Measurements from ENCODE around the gene SLIT2.

Gene SLIT2

GRCh38 chr4:20265726-20266125, 14.0 kb downstream of the SLIT2 start:
- no peak for DNase-seq

DNA sequence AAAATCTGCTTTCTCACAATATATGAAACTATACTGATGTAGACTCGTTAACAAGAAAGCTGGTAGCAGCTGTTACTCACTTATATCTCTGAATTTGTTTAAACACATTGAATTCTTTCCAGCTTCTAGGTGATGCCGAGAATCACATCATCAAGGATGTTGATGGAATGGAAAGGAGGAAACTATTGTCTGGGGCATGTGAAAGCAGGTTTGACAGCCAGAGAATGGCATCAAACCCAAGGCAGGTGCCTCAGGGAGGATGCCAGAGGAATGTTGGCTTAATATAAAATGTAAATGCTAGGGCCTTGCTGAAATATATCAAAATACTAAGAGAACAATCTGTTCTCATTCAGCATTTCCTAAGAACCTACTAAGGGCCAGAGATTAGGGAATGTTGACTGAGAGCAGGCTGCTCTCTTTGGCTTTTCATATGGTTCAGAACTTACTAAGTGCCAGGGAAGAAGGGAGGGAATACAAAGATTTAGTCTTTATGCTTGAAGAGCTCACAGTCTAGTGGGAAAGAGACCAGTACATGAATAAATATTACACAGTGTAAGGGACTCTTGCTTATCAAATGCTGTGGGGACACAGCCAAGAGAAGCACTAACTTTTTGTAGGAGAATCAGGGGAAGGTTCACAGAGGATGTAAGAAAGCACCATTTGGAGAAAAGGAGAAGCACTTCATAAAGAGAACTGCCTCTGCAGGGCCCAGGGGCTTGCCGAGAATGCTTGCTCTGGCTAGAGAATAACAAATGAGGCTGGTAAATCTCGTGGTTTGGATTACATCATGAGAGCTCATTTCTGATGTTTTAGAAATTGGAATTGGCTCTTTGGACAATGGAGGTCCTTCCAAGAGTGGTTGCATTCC, 14.7 kb downstream of the SLIT2 start:
- DNase-seq = no peak

DNA sequence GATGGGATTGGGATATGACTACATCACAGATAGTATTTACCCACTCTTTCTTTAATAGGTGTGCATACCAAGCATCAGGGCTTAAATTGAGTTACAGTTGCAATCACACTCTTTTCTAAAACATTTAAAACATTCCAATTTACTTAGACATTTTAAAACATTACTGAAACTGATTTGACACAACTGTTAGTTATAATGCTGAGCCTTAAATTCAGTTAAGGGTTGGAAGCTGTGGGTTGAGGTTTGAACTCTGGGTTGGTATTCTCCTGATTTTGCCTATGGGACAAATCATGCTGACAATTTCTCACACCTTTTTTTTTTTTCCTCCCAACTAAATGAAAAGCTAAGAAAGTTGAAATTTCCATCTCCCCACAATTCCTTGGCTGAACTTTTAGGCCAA, 16.3 kb downstream of the SLIT2 start:
- DNase-seq = no peak

- DNase-seq = no peak
Observed at GRCh38 chr4:20269320-20269719, 17.6 kb downstream of the SLIT2 start.

DNA sequence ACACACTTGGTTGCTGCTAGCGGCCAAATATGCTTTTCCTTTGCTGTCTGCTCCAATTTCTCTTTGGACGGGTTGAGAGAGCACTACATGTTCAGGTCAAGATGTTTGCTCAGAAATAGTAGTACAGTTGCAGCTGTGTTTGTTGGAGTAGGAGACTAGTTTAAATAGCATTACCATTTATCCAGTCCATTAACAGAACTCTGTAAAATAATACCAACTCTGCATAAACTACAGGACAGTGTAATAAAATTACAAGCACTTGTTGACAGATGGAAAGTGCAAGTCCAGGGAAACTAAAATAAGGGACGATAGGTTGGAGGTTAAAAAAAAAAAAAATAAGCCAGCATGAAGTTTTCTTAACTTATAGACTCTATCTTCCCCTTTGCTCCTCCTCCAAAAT, 20.2 kb downstream of the SLIT2 start:
- no peak for DNase-seq

GRCh38 chr4:20272411-20272872, 20.7 kb downstream of the SLIT2 start:
- no peak for DNase-seq

DNA sequence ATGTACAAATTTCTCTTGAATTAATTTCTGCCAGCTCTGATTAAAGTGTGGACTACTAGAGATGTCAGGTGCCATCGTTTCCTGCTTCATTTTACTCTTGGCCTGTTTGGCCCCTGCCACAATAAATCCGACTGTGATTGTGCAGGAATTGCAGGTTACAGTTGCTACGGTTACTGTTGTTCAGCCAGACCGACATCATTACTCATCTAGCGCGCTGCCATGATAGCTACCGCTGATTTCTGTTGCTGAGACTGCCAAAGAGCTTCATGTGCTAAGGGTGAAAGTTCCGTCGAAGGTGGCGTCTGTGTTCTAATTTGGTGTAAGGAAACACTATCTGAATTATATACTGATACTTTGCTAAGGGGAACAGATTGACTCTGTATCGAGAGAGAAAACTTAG, 22.1 kb downstream of the SLIT2 start:
- peak; percentile 10 for DNase-seq

- no peak for DNase-seq
Observed at GRCh38 chr4:20276848-20277247, 25.1 kb downstream of the SLIT2 start.

DNA sequence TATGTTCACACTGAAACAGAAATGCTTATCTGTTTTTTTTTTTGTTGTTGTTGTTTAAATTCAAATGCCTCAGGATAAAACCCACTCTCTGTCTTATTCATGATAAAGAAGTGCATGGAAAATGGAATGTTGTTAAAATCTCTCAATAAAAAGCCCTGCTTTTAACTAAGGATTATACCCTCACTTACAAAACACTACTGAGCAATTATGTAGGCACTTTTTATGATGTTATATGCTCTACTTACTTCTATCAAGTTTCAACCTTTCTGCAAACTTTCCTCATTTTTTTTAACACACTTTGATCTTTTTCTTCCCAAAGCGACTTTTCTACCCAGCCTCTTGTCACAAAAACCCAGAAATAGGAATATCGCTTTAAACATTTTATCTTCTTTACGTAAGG, 26.5 kb downstream of the SLIT2 start:
- no peak for DNase-seq

DNA sequence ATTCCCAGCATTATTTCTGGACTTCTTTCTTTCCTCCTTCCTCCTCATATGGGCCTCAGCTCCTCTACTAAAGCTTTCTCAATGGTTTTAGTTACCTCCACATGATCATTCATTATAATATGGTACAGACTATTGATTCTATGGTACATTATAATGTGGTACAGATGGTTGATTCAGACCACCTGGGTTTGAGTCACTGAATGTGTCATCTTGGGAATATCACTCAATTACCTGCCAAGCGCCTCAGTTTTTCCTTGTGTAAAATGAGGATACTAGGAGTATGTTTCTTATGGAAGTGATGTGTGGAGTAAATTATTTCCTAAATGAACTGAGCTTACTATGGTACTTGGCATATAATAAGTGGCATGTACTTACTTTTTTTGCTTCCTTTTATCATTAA, 27.7 kb downstream of the SLIT2 start:
- DNase-seq = no peak

- no peak for DNase-seq
Observed at GRCh38 chr4:20281453-20281852, 29.7 kb downstream of the SLIT2 start.

GRCh38 chr4:20283039-20283438, 31.3 kb downstream of the SLIT2 start:
- no peak for DNase-seq

- DNase-seq = no peak
Observed at GRCh38 chr4:20284990-20285389, 33.3 kb downstream of the SLIT2 start.

DNA sequence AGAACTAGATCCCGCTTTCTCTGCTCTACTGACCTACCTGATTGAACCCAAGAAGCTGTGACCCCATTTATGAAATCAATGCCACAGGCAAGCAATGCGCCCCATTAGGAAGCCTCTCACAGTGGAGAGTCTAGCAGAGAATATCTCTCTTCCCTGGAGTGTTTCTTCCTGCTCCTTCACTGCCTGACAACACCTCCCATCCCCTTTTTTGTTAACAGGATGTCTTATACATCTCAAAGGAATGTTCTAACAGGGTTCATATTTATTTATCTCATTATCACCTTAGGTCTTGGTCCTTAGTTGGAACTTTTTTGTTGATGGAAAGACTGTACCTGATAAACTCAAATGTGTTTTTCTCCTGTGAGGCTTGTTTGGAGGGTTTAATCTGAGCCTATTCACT, 35.5 kb downstream of the SLIT2 start:
- no peak for DNase-seq

- no peak for DNase-seq
Observed at GRCh38 chr4:20288047-20288650, 36.4 kb downstream of the SLIT2 start.

DNA sequence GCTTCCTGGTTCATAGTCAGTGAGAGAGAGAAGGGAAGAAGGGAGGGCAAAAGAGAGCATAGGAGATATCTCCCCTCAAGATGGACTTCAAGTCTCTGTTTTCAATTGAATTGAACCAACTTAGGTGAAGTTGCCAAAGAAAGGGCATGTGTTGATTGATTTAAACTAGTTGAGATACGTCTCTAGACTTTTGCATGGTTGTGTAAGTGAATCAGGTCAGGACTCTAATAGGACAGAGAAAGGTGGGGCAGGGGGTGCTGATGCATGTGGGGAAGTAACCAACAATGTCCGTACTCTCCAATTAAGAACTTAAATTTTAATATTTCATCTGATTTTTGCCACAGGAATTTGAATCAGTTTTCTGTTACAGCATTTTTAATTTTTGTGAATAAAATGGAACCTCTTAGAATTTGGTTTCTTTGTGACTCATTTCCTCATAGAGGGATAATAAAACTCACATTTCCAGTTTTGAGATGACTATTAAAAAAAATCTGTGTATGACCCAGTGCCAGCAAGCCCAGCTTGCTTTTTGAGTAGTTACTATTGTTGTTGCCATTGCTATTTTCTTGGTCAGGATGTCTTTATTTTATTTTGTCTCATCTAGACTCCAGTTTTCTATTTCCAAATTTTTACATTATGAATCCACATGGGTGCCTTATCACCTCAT, 37.3 kb downstream of the SLIT2 start:
- no peak for DNase-seq

- DNase-seq = no peak
Observed at GRCh38 chr4:20289782-20290181, 38.1 kb downstream of the SLIT2 start.

DNA sequence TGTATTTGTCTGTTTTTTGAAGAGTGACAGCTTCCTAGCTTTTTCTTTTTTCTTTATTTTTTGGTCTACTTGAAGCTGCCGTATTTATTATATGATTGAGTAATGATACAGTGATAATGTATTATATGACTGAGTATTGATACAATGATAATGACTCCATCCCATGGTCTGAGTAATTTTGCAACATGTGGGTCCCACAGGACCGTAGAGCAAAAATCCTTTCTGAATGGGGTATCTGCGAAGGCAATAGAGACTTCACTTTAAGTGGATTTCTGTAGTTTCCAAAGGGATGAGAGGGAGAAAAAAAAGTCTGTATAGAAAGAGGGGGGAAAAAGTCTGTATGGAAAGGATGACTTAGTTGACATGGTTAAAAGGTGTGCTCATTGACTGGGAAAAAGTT, 41.0 kb downstream of the SLIT2 start:
- DNase-seq = no peak

DNA sequence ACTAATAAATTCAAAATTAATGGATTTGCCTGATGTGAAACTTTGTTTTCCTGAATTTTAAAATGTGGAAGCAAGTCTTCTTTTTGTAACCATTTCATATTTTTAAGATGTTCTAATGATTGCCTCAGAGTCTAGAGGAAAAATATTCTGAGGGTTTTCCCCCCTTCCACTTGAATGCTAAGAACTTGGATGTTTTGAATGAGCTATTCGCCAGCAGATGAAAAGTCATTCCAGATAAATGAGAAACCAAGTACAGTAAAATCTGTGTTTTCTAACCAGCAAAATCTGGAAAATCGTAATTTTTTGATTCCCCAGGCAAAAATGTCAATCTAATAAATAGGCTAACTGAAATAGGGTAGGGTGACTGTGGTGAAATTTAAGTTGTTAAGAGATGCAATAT, 45.6 kb downstream of the SLIT2 start:
- no peak for DNase-seq

DNA sequence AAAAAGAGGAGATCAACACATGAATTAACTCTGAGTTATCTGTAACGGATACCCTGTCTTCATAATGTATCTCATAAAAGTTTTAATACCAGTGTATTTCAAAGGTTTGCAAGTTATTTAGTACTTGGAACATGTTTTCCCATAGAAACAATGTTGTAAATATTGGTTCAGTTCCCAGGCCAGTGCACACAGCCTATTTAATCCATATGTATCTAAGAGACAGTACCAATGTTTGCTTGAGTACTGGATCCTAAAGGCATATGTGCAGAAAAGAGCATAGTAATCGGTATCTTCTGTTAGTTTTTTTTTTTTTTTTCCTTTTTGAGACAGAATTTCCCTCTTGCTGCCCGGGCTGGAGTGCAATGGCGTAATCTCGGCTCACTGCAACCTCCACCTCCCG, 46.1 kb downstream of the SLIT2 start:
- no peak for DNase-seq

DNA sequence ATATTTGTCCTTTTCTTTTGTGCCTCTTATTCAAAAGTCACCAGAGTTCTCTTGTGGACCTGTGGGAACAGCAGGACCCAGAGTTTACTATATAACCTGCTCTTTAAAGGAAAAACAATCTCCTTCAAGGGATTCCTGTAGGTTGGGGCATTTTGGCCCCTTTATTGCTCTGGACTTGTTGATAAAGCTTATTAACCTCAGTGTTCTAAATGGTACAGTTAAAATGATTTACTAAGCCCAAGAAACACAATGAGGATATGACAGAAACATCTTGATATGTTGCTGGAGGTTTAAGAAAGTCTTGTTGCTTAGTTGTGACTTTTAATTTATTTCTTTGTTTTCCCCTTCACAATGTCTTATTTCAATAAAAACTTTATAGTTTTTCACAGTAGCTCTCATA, 46.8 kb downstream of the SLIT2 start:
- no peak for DNase-seq

GRCh38 chr4:20298986-20299385, 47.3 kb downstream of the SLIT2 start:
- no peak for DNase-seq

- DNase-seq = no peak
Observed at GRCh38 chr4:20299515-20299914, 47.8 kb downstream of the SLIT2 start.

GRCh38 chr4:20301161-20301560, 49.5 kb downstream of the SLIT2 start:
- DNase-seq = no peak
